IMR-90 (cell line): ENCODE measurements around the gene MAPRE3. TPM values are rescaled to one million over a fixed set of nuclear protein-coding genes. Genes with fewer than 3 reads are reported as not detected.

Source experiments
- CEBPB ChIP-seq: IDR thresholded peaks from 2 replicates; pipeline ENCODE4 v1.6.1; 2012; ENCODE audit warnings: low read depth, low read length, improper control_type of control experiment
- CHD1 ChIP-seq: IDR thresholded peaks from 2 replicates; pipeline ENCODE4 v1.6.1; 2012; ENCODE audit warnings: low read depth, low read length, improper control_type of control experiment
- CTCF ChIP-seq: conservative IDR thresholded peaks from 2 replicates; pipeline ENCODE4 v1.5.1; 2012; ENCODE audit warnings: mild to moderate bottlenecking, low read depth, low read length, improper control_type of control experiment
- MAZ ChIP-seq: IDR thresholded peaks from 2 replicates; pipeline ENCODE4 v1.6.1; 2012; ENCODE audit warnings: low read depth, mild to moderate bottlenecking, low read length, improper control_type of control experiment, moderate library complexity, borderline replicate concordance
- polyA plus RNA-seq, 3 experiments: library from polyadenylated mRNA; depleted of rRNA; stranded (reverse); fragments of >200 nt; gene quantifications; 2 replicates each; pipeline ENCODE4 v1.2.3, GENCODE V29; 2012; ENCODE audit warnings: low replicate concordance in 1 of 3
- total RNA-seq: library from RNA; depleted of rRNA; stranded (reverse); fragments of >200 nt; gene quantifications from 2 replicates; pipeline ENCODE4 v1.2.3, GENCODE V29; 2012

The MAPRE3 gene
- total and polyA plus RNA-seq, 2 of the 4 experiments (the other 2 are of a cell fraction): 1.8 to 20.3 TPM

GRCh38 chr2:26945991-26946750 is 24.3 kb upstream of the MAPRE3 start (continued):
- TF ChIP-seq CTCF (no peak), CEBPB (no peak), MAZ (no peak), CHD1 (no peak)
